PC-9 (cell line): ENCODE measurements around the gene PPP1R2.

Experiments
- CTCF ChIP-seq: fragments of 200-600 bp; sonication (generic); conservative IDR thresholded peaks from 2 replicates; pipeline ENCODE4 v1.6.1; 2017; ENCODE audit warnings: mixed run types, antibody characterized with exemption, mild to moderate bottlenecking, moderate library complexity
- EZH2 ChIP-seq: fragments of 200-600 bp; sonication (generic); IDR thresholded peaks from 2 replicates; pipeline ENCODE4 v1.8.0; 2017; ENCODE audit warnings: antibody characterized with exemption, low read depth

- TF ChIP-seq CTCF = no peak
- TF ChIP-seq EZH2 = no peak
Measured at GRCh38 chr3:195578565-195578964, 35.4 kb upstream of the PPP1R2 start.
